HEK293T (cell line): ENCODE results near the gene ARMC7.
A peak's percentile ranks its signal among the peaks of the same experiment; 100 is the strongest.
"Not testable (repeated sequence)": the region's sequence is repeated elsewhere in the genome, so short reads cannot be mapped to it uniquely, and the experiment has no call there.

ENCODE experiments used
- CTCF ChIA-PET: fragments of 350-600 bp; formaldehyde crosslinking; extraction: SDS; loops from one replicate; lab custom pipeline; 2021; ENCODE audit warnings: antibody characterized with exemption, inconsistent platforms; lab: Yijun Ruan, JAX
- POLR2A ChIA-PET: fragments of 350-600 bp; formaldehyde crosslinking; extraction: SDS; loops from one replicate; lab custom pipeline; 2020; ENCODE audit warnings: antibody characterized with exemption, inconsistent platforms; lab: Yijun Ruan, JAX
- DNase-seq: peaks from one replicate; pipeline ENCODE4 v3.0.0; 2012; ENCODE audit warnings: mixed read lengths; ENCODE audit errors: extremely low spot score
- ARNT ChIP-seq: fragments of 450-650 bp; IDR thresholded peaks from 2 replicates; pipeline ENCODE4 v1.6.1; 2017; ENCODE audit warnings: mild to moderate bottlenecking
- BHLHE40 ChIP-seq: fragments of 450-650 bp; IDR thresholded peaks from 2 replicates; pipeline ENCODE4 v1.6.1; 2016; ENCODE audit warnings: mild to moderate bottlenecking, moderate library complexity, borderline replicate concordance
- CTBP1 ChIP-seq: fragments of 450-650 bp; IDR thresholded peaks from 2 replicates; pipeline ENCODE4 v1.6.1; 2016; ENCODE audit warnings: borderline replicate concordance
- ELF4 ChIP-seq: fragments of 450-650 bp; IDR thresholded peaks from 2 replicates; pipeline ENCODE4 v1.6.1; 2017; ENCODE audit warnings: antibody characterized with exemption
- FOXA1 ChIP-seq: fragments of 450-650 bp; IDR thresholded peaks from 2 replicates; pipeline ENCODE4 v1.6.1; 2016; ENCODE audit warnings: mild to moderate bottlenecking
- FOXM1 ChIP-seq: fragments of 450-650 bp; IDR thresholded peaks from 2 replicates; pipeline ENCODE4 v1.6.1; 2017; ENCODE audit warnings: mild to moderate bottlenecking, borderline replicate concordance
- HDGF ChIP-seq: fragments of 450-650 bp; IDR thresholded peaks from 2 replicates; pipeline ENCODE4 v1.6.1; 2017; ENCODE audit warnings: antibody characterized with exemption, borderline replicate concordance
- L3MBTL2 ChIP-seq: fragments of 450-650 bp; conservative IDR thresholded peaks from 2 replicates; pipeline ENCODE4 v1.6.1; 2016; ENCODE audit warnings: mild to moderate bottlenecking
- LEF1 ChIP-seq: fragments of 450-650 bp; IDR thresholded peaks from 2 replicates; pipeline ENCODE4 v1.6.1; 2017; ENCODE audit warnings: mild to moderate bottlenecking, borderline replicate concordance
- NFRKB ChIP-seq: fragments of 450-650 bp; IDR thresholded peaks from 2 replicates; pipeline ENCODE4 v1.6.1; 2016; ENCODE audit warnings: mild to moderate bottlenecking, moderate library complexity
- PKNOX1 ChIP-seq: fragments of 450-650 bp; IDR thresholded peaks from 2 replicates; pipeline ENCODE4 v1.6.1; 2016
- SP1 ChIP-seq: fragments of 450-650 bp; IDR thresholded peaks from 2 replicates; pipeline ENCODE4 v1.6.1; 2017
- SUZ12 ChIP-seq: fragments of 450-650 bp; IDR thresholded peaks from 2 replicates; pipeline ENCODE4 v1.6.1; 2016; ENCODE audit warnings: mild to moderate bottlenecking
- TARDBP ChIP-seq: fragments of 450-650 bp; IDR thresholded peaks from 2 replicates; pipeline ENCODE4 v1.6.1; 2016
- ZNF384 ChIP-seq: fragments of 450-650 bp; IDR thresholded peaks from 2 replicates; pipeline ENCODE4 v1.6.1; 2016

ARMC7 gene

GRCh38 chr17:75068750-75069149 lies 41.0 kb upstream of the ARMC7 start:
- POLR2A ChIA-PET = interaction anchor here (1.0 kb wide), 1 partner anchor 33 kb away, joined by 4 read pairs; no protein-coding TSS in a partner anchor
- TF ChIP-seq SUZ12 = no peak
- no peak for TF ChIP-seq CTBP1
- TF ChIP-seq ELF4 = no peak
- no peak for TF ChIP-seq NFRKB
- TF ChIP-seq HDGF = no peak
- TF ChIP-seq FOXA1 = no peak
- no peak for TF ChIP-seq LEF1
- no peak for TF ChIP-seq FOXM1
- TF ChIP-seq BHLHE40 = no peak
- no peak for TF ChIP-seq PKNOX1
- TF ChIP-seq ZNF384 = no peak; the same call in 1 of the 2 replicates
- no peak for TF ChIP-seq SP1
- TF ChIP-seq ARNT = no peak
- no peak for DNase-seq
- CTCF ChIA-PET = interaction anchor here (0.6 to 1.1 kb wide), 2 partner anchors 45 to 53 kb away, joined by 4 to 5 read pairs; no protein-coding TSS in a partner anchor

DNA sequence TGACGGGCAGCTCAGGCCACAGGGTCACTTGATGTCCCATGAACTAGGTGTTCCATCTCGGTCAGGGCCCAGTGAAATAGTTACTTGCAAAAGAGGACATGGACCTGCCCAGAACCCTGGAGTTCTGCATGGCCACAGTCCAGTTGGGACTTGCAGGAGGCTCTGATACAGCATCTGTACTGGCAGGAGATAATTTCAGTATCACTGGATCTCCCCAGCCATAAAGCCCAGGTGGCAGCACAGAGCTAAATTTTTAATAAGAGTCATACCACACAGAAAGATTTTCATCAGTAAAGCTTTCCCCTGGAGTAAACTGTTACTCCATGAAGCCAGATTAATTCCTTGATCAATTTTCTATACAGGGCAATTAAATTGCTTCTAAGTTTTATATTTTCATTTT lies 40.0 kb upstream of the ARMC7 start:
- ChIA-PET CTCF (interaction anchor here (0.7 to 1.2 kb wide), 3 partner anchors 16 to 132 kb away, joined by 3 to 4 read pairs (median 4); no protein-coding TSS in a partner anchor), POLR2A (interaction anchor here (0.9 to 1.2 kb wide), 4 partner anchors 9 to 58 kb away, joined by 3 read pairs; partner anchors contain the start of gene MRPL58)
- DNase-seq = no peak
- TF ChIP-seq ARNT = no peak
- no peak for TF ChIP-seq L3MBTL2
- TF ChIP-seq CTBP1 = no peak
- no peak for TF ChIP-seq ELF4

DNA sequence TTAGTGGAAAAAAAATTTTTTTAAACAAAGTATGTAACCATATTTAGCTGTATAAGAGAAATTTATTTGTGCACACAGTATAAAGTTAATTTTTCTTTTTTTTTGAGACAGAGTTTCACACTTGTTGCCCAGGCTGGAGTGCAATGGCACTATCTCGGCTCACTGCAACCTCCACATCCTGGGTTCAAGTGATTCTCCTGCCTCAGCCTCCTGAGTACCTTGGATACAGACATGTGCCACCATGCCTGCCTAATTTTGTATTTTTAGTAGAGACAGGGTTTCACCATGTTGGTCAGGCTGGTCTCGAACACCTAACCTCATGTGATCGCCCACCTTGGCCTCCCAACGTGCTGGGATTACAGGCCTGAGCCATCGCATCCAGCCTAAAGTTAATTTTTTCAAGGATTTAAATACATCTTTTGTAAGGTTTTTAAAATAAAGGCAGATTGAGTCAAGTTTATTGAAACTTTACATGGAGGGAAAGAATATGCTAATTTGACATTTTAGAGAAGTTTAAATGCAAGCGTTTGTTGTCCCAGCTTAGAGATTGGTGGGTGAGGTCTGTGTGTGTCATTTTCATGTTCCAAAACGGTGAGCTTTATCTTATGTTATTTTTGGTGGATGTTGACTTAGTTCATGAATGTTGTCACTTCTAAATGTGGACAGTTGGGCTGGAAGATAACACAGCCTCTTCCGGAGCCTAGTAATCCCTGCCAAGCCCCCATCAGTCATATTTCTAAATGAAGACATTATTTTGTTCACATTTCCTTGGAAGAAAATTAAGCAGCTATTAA lies 38.1 kb upstream of the ARMC7 start:
- not testable (repeated sequence) for DNase-seq
- CTCF ChIA-PET = interaction anchor here (0.6 to 0.9 kb wide), 3 partner anchors 16 to 199 kb away, joined by 3 to 4 read pairs (median 4); no protein-coding TSS in a partner anchor
- POLR2A ChIA-PET = interaction anchor here (1.2 kb wide), 1 partner anchor 60 kb away, joined by 3 read pairs; the partner anchor contains the start of gene NT5C

GRCh38 chr17:75072909-75073308 lies 36.9 kb upstream of the ARMC7 start:
- CTCF ChIA-PET = interaction anchor here (0.7 to 1.8 kb wide), 2 partner anchors 12 to 33 kb away, joined by 4 to 5 read pairs; no protein-coding TSS in a partner anchor
- POLR2A ChIA-PET = interaction anchor here (0.6 kb wide), 1 partner anchor 87 kb away, joined by 3 read pairs; no protein-coding TSS in a partner anchor
- DNase-seq = not testable (repeated sequence)

GRCh38 chr17:75073618-75074047 lies 36.1 kb upstream of the ARMC7 start:
- 0 out of 2 replicates have a peak, but pooled peaks have one; percentile 25 for TF ChIP-seq ZNF384
- peak; percentile 72; the same call in 1 of the 2 replicates for TF ChIP-seq PKNOX1
- TF ChIP-seq CTBP1 = no peak
- TF ChIP-seq LEF1 = no peak
- TF ChIP-seq ARNT = no peak
- CTCF ChIA-PET = interaction anchor here (0.6 to 1.8 kb wide), 4 partner anchors 12 to 113 kb away, joined by 3 to 5 read pairs (median 4); no protein-coding TSS in a partner anchor
- DNase-seq = no peak
- POLR2A ChIA-PET = interaction anchor here (0.6 to 2.0 kb wide), 5 partner anchors 14 to 86 kb away, joined by 3 to 8 read pairs (median 6); partner anchors contain the start of genes ARMC7, MRPL58 and SLC16A5

- TF ChIP-seq FOXA1 (no peak), PKNOX1 (no peak), SP1 (no peak), HDGF (no peak), BHLHE40 (no peak), LEF1 (no peak), ARNT (no peak), FOXM1 (no peak), L3MBTL2 (no peak), CTBP1 (no peak), NFRKB (no peak), ZNF384 (no peak), TARDBP (no peak)
- POLR2A ChIA-PET = interaction anchor here (0.8 to 2.0 kb wide), 4 partner anchors 13 to 62 kb away, joined by 3 to 8 read pairs (median 6); partner anchors contain the start of genes ARMC7, MRPL58 and SLC16A5
- CTCF ChIA-PET = interaction anchor here (1.4 kb wide), 1 partner anchor 40 kb away, joined by 5 read pairs; no protein-coding TSS in a partner anchor
- no peak for DNase-seq
These were observed 35.2 kb upstream of the ARMC7 start for GRCh38 chr17:75074532-75074931.
